Measurements from ENCODE around the gene SS18L1.

Gene SS18L1

GRCh38 chr20:62176866-62177265, 33.3 kb downstream of the SS18L1 start:
- in situ Hi-C loops (cut with MboI; ENCODE audit: low sequenced_read_pairs, unreplicated experiment) = no loop called here
- DNase-seq (ENCODE audit: low spot score) = no peak
- TF ChIP-seq, protein P1, sequence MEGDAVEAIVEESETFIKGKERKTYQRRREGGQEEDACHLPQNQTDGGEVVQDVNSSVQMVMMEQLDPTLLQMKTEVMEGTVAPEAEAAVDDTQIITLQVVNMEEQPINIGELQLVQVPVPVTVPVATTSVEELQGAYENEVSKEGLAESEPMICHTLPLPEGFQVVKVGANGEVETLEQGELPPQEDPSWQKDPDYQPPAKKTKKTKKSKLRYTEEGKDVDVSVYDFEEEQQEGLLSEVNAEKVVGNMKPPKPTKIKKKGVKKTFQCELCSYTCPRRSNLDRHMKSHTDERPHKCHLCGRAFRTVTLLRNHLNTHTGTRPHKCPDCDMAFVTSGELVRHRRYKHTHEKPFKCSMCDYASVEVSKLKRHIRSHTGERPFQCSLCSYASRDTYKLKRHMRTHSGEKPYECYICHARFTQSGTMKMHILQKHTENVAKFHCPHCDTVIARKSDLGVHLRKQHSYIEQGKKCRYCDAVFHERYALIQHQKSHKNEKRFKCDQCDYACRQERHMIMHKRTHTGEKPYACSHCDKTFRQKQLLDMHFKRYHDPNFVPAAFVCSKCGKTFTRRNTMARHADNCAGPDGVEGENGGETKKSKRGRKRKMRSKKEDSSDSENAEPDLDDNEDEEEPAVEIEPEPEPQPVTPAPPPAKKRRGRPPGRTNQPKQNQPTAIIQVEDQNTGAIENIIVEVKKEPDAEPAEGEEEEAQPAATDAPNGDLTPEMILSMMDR (IDR thresholded peaks at IDR 0.05; ENCODE audit: borderline replicate concordance, control extremely low read depth, extremely low read depth, insufficient read depth, missing control alignments) = no peak

DNA sequence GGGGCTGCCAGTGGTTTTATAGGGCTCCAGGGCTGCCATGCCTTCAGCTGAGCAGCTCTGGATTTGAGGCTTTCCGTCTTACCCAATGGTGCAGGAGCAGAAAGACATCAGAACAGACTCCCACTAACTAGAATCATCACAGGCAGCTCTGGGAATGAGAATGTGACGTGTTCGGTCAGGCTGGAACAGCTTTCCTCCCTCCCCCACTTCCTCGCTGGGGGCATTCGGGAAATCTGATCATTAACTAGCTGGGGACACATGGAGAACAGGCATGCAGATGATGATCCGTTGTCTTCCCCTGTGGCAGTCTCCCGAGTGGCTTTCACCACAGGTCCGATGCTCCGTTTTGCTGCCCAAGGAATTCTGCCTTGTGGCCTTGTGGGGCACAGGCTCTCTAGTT, 33.7 kb downstream of the SS18L1 start:
- TF ChIP-seq, protein P1 (IDR thresholded peaks at IDR 0.05; ENCODE audit: borderline replicate concordance, control extremely low read depth, extremely low read depth, insufficient read depth, missing control alignments) = no peak
- in situ Hi-C loops (cut with MboI; ENCODE audit: low sequenced_read_pairs, unreplicated experiment) = no loop called here
- no peak for DNase-seq (ENCODE audit: low spot score)

GRCh38 chr20:62178316-62179161, 35.0 kb downstream of the SS18L1 start:
- in situ Hi-C loops (cut with MboI; ENCODE audit: low sequenced_read_pairs, unreplicated experiment) = no loop called here
- TF ChIP-seq, protein P1 (IDR thresholded peaks at IDR 0.05; ENCODE audit: borderline replicate concordance, control extremely low read depth, extremely low read depth, insufficient read depth, missing control alignments) = no peak
- no peak for DNase-seq (ENCODE audit: low spot score)

DNA sequence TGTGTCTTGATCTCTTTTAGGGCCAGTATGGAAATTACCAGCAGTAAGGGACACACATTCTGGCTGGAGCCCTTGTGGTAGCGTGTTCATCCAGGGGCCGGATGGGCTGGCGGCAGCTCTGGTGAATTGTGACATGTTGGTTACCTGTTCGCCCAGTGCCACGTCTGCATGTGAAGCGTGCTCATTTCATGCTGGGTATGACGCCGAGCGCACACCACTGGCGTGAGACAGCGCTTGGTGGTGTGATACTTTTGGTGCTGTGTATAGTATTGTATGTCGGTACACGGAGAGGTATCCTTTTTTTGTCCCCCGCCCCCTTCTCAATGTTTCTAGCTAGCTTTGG, 35.6 kb downstream of the SS18L1 start:
- in situ Hi-C loops (cut with MboI; ENCODE audit: low sequenced_read_pairs, unreplicated experiment) = no loop called here
- TF ChIP-seq, protein P1 (IDR thresholded peaks at IDR 0.05; ENCODE audit: borderline replicate concordance, control extremely low read depth, extremely low read depth, insufficient read depth, missing control alignments) = no peak
- DNase-seq (ENCODE audit: low spot score) = no peak

GRCh38 chr20:62181808-62182207, 38.2 kb downstream of the SS18L1 start:
- TF ChIP-seq, protein P1 (IDR thresholded peaks at IDR 0.05; ENCODE audit: borderline replicate concordance, control extremely low read depth, extremely low read depth, insufficient read depth, missing control alignments) = no peak
- in situ Hi-C loops (cut with MboI; ENCODE audit: low sequenced_read_pairs, unreplicated experiment) = no loop called here
- no peak for DNase-seq (ENCODE audit: low spot score)

- TF ChIP-seq, protein P1 (IDR thresholded peaks at IDR 0.05; ENCODE audit: borderline replicate concordance, control extremely low read depth, extremely low read depth, insufficient read depth, missing control alignments) = no peak
- DNase-seq (ENCODE audit: low spot score) = peak; percentile 100
- in situ Hi-C loops (cut with MboI; ENCODE audit: low sequenced_read_pairs, unreplicated experiment) = no loop called here
Measured at GRCh38 chr20:62182469-62183425, 39.2 kb downstream of the SS18L1 start, which contains the start of gene MTG2. TSS of gene MTG2 (plus strand) at chr20:62183028. CDS start at chr20:62193421, 10,393 bp downstream.

Data from GM13976 (cell line).